Upper lobe of right lung (tissue), 1 donor: ENCODE measurements around the gene FILIP1. TPM values are rescaled to one million over a fixed set of nuclear protein-coding genes. Genes with fewer than 3 reads are reported as not detected.

Experiments
- ATAC-seq: fragments of 200-7000 bp; cut with Tn5 transposase; one replicate; pipeline ENCODE4 v1.9.1; 2020; ENCODE audit warnings: mild to moderate bottlenecking, moderate library complexity
- DNase-seq: peaks from one replicate; pipeline ENCODE4 v3.0.0-alpha.2; 2020
- H3K27ac ChIP-seq: fragments of 200-600 bp; one replicate; pipeline ENCODE4 v1.8.0; 2022
- H3K27me3 ChIP-seq: fragments of 200-600 bp; one replicate; pipeline ENCODE4 v1.8.0; 2022; ENCODE audit warnings: mild to moderate bottlenecking
- H3K36me3 ChIP-seq: fragments of 200-600 bp; one replicate; pipeline ENCODE4 v1.8.0; 2022
- H3K4me1 ChIP-seq: fragments of 200-600 bp; one replicate; pipeline ENCODE4 v1.8.0; 2022
- H3K4me3 ChIP-seq: fragments of 200-600 bp; one replicate; pipeline ENCODE4 v1.8.0; 2022; ENCODE audit warnings: mild to moderate bottlenecking
- H3K9me3 ChIP-seq: fragments of 200-600 bp; one replicate; pipeline ENCODE4 v1.8.0; 2022
- CTCF ChIP-seq: fragments of 200-600 bp; IDR thresholded peaks from one replicate; pipeline ENCODE4 v1.8.0; 2022; ENCODE audit warnings: antibody characterized with exemption
- intact Hi-C: fragments of 100-400 bp; cut with DNase I; formaldehyde crosslinking; loops from one replicate; pipeline ENCODE4 v1.11.0; 2022
- long read RNA-seq: library from polyadenylated mRNA; unstranded; transcript quantifications from one replicate; pipeline ENCODE4 v2.0.0, GENCODE V29; 2021
- total RNA-seq: library from RNA; stranded (reverse); fragmentation: NEBNext Ultra II Directional; extraction: Animal tissue kit (Norgen Biotek cat#: 25700); gene quantifications from one replicate; pipeline ENCODE4 v1.2.1, GENCODE V29; 2021
- donor health status: DM: no; HTN: yes; CAD: no; lungs with severe emphysema.

The FILIP1 gene, protein sequence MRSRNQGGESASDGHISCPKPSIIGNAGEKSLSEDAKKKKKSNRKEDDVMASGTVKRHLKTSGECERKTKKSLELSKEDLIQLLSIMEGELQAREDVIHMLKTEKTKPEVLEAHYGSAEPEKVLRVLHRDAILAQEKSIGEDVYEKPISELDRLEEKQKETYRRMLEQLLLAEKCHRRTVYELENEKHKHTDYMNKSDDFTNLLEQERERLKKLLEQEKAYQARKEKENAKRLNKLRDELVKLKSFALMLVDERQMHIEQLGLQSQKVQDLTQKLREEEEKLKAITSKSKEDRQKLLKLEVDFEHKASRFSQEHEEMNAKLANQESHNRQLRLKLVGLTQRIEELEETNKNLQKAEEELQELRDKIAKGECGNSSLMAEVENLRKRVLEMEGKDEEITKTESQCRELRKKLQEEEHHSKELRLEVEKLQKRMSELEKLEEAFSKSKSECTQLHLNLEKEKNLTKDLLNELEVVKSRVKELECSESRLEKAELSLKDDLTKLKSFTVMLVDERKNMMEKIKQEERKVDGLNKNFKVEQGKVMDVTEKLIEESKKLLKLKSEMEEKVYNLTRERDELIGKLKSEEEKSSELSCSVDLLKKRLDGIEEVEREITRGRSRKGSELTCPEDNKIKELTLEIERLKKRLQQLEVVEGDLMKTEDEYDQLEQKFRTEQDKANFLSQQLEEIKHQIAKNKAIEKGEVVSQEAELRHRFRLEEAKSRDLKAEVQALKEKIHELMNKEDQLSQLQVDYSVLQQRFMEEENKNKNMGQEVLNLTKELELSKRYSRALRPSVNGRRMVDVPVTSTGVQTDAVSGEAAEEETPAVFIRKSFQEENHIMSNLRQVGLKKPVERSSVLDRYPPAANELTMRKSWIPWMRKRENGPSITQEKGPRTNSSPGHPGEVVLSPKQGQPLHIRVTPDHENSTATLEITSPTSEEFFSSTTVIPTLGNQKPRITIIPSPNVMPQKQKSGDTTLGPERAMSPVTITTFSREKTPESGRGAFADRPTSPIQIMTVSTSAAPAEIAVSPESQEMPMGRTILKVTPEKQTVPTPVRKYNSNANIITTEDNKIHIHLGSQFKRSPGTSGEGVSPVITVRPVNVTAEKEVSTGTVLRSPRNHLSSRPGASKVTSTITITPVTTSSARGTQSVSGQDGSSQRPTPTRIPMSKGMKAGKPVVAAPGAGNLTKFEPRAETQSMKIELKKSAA (N-terminal part only)
- total RNA-seq = 21.6 TPM
- long read RNA-seq, full-length matches to known transcripts = 2 of 20 reads
- long read RNA-seq, partial matches to known transcripts = 11 of 20 reads
- long read RNA-seq, other reads (novel, unspliced or antisense) = 7 of 20 reads

GRCh38 chr6:75493400-75494064 lies at the start of gene FILIP1:
Gene FILIP1, minus strand, starts transcription at chr6:75493800. Its CDS starts 78,828 bp downstream, at chr6:75414972.
- no peak for TF ChIP-seq CTCF
- Histone ChIP-seq H3K36me3 (no peaks in the 10 kb centered on the region), H3K27ac (peak within 1 kb of the TSS; percentile 75), H3K27me3 (no peaks in the 10 kb centered on the region), H3K4me3 (peak within 1 kb of the TSS; percentile 53), H3K4me1 (peaks cover 6% of the 10 kb centered on the region), H3K9me3 (no peaks in the 10 kb centered on the region)
- ATAC-seq = peak; percentile 88
- DNase-seq = no peak
- intact Hi-C loops = no loop called here

GRCh38 chr6:75543311-75543710 lies 49.7 kb upstream of the FILIP1 start:
- DNase-seq (no peak), ATAC-seq (no peak)
- H3K36me3 ChIP-seq = no peaks in the 10 kb centered on the region
- no peak overlapping the region for H3K27ac ChIP-seq
- H3K9me3 ChIP-seq = no peaks in the 10 kb centered on the region
- no peak for TF ChIP-seq CTCF
- H3K4me1 ChIP-seq = no peaks in the 10 kb centered on the region
- intact Hi-C loops = no loop called here
- H3K27me3 ChIP-seq = no peaks in the 10 kb centered on the region
- H3K4me3 ChIP-seq = no peak overlapping the region

DNA sequence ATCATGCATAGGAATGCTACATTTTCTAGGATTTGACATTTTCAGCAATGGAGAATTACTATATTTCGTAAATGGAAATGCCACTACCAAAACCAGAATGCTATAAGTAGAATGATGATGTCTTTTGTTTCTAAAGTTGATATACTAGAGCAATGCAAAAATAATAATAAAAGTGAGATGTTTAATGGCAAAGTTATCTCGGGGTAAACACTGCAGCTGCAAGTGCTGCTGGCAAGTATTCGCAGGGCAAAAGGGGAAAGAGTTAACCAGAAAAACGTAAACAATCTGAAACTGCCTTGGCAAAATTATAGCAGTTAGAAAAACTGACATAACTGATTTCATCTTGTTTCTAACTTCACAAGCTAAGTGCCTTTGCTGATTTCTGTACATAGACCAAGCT lies 45.5 kb upstream of the FILIP1 start:
- TF ChIP-seq CTCF = no peak
- H3K4me3 ChIP-seq = no peak overlapping the region
- no peaks in the 10 kb centered on the region for H3K9me3 ChIP-seq
- no peak for ATAC-seq
- intact Hi-C loops = no loop called here
- H3K36me3 ChIP-seq = no peaks in the 10 kb centered on the region
- DNase-seq = no peak
- H3K27ac ChIP-seq = no peak overlapping the region
- no peaks in the 10 kb centered on the region for H3K27me3 ChIP-seq
- H3K4me1 ChIP-seq = no peaks in the 10 kb centered on the region

DNA sequence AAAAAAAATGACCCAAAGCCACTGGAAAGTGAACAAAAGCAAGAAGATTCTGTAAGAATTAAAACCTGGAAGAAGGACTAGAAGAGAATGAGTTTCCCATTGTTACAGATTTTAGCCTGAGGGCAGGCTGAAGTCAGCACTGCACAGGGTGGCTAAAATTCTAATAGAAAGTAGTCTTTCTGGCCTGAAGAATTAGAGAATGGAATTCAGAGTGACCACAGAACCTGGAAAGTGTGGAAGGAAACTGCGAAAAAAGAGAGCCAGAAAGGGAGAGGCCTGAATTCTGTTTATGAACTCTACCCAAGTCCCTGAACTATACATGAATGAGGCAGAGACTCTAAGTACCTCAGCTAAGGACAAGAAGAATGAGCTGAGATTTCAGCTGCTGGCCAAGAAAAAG lies 38.9 kb upstream of the FILIP1 start:
- H3K9me3 ChIP-seq = no peaks in the 10 kb centered on the region
- H3K4me1 ChIP-seq = peaks cover 12% of the 10 kb centered on the region
- H3K36me3 ChIP-seq = no peaks in the 10 kb centered on the region
- no peak overlapping the region for H3K27ac ChIP-seq
- TF ChIP-seq CTCF = no peak
- no peaks in the 10 kb centered on the region for H3K27me3 ChIP-seq
- no peak overlapping the region for H3K4me3 ChIP-seq
- DNase-seq = no peak
- intact Hi-C loops = no loop called here
- no peak for ATAC-seq

DNA sequence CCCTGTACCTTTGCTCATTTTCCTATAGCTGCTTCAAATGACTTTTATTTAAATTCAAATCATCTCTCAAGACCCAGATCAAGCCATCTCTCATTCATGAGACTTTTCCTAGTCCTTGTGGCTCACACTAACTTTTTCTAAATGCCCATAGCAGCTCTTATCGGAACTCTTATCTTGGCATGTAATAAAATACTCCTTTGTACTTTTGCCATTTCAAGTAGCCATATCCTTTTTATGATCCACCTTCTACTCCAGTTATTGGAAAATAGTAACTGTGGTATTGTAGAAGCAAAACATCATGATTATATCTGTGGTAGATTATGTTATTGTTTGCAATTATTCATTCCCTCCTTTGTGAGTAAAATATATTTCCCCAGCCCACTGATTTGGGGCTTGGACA lies 37.6 kb upstream of the FILIP1 start:
- no peak for TF ChIP-seq CTCF
- intact Hi-C loops = no loop called here
- Histone ChIP-seq H3K27ac (no peak overlapping the region), H3K36me3 (no peaks in the 10 kb centered on the region), H3K4me1 (peaks cover 13% of the 10 kb centered on the region), H3K4me3 (no peak overlapping the region), H3K9me3 (no peaks in the 10 kb centered on the region), H3K27me3 (no peaks in the 10 kb centered on the region)
- DNase-seq = no peak
- no peak for ATAC-seq
